ENCODE data around the gene PTPRN2.

Gene PTPRN2

DNA sequence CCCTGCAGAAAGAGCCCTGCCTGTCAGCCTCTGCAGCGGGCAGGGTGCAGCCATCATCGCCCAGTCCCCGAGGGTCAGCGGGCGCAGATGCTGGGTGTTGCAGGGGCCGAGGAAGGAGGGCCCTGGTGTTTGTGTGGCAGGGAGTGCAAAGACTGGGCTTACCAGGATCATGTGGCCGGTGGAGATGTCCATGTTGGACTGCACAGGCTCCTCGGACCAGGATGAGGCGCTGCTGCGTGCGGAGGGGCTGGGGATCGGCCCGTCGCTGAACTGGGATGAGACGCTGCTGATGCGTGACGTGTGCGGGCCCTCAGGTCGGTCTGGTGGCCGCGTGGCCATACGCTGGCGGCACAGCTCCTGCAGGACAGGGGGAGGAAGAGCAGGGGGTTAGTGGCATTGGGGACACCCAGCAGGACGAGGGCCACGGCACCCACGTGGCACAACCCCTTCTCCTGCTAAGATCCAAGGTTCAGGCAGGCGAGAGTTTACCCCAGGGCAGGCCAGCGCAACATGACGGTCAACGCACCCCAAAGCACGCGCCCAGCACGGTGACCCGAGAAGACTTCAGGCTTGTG is 931.3 kb downstream of the PTPRN2 start:
- DNase-seq (ENCODE audit: insufficient read length, low spot score) (no peak), FAIRE-seq (no peak)

- DNase-seq (ENCODE audit: insufficient read length, low spot score) (no peak), FAIRE-seq (no peak)
Observed at GRCh38 chr7:157654350-157654749, 933.3 kb downstream of the PTPRN2 start.

DNA sequence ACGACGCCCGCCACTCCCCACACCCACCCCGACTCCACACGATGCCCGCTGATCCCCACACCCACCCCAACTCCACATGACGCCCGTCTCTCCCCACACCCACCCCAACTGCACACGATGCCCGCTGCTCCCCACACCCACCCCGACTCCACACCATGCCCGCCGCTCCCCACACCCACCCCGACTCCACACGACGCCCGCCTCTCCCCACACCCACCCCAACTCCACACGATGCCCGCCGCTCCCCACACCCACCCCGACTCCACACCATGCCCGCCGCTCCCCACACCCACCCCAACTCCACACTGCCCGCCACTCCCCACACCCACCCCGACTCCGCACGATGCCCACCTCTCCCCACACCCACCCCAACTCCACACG is 933.8 kb downstream of the PTPRN2 start:
- DNase-seq (ENCODE audit: insufficient read length, low spot score): no peak

GRCh38 chr7:157652954-157653826 is 934.4 kb downstream of the PTPRN2 start:
- FAIRE-seq (no peak), DNase-seq (ENCODE audit: insufficient read length, low spot score) (no peak)

More for the DNA sequence above, 933.8 kb downstream of the PTPRN2 start:
- FAIRE-seq: no peak

- FAIRE-seq: no peak
- no peak for DNase-seq (ENCODE audit: insufficient read length, low spot score)
Observed at GRCh38 chr7:157652161-157652953, 935.3 kb downstream of the PTPRN2 start.

DNA sequence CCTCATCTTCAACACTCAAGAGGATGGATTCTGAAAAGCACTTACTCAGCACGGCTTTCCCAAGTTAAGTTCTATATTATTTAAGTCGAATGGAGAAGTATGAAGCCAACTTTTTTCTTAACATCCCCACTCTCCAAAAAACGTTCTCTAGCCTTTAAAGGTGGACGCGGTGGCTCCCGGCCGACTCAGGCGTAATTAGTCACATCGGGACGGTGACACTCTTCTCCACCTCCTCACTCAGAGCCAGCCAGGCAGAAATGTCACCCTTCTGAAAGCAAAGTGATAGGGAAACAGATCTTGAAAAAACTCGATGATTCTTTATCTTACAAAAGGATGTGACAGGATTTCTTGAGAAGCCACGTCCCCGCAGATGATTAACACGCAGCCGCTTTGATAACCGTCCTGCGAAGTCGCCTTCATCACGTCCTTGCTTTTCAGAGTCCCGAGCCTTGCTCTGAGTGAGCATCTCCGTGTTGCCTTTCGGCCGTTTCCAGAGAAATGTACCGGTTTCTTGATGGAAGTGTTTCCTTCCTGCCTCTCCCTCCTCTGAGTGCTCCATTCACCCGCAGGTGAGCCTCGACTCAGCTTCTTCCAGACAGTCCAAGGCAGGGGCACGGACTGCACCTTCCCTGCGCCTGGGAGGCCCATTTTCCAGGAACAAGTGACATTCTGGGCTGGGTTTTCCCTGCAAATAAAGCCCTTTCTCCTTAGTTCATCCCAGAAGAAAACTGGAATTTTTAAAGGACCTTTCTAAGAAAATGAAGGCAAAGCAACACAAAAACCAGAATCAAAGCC is 936.1 kb downstream of the PTPRN2 start:
- DNase-seq (ENCODE audit: insufficient read length, low spot score) (no peak), FAIRE-seq (no peak)

- no peak for FAIRE-seq
- DNase-seq (ENCODE audit: insufficient read length, low spot score): no peak
Observed at GRCh38 chr7:157650801-157651200, 936.8 kb downstream of the PTPRN2 start.

- DNase-seq (ENCODE audit: insufficient read length, low spot score): no peak
- FAIRE-seq: no peak
Observed at GRCh38 chr7:157650131-157650631, 937.4 kb downstream of the PTPRN2 start.

GRCh38 chr7:157646551-157646950 is 941.1 kb downstream of the PTPRN2 start:
- FAIRE-seq: no peak
- DNase-seq (ENCODE audit: insufficient read length, low spot score): no peak

- DNase-seq (ENCODE audit: insufficient read length, low spot score): no peak
- FAIRE-seq: no peak
Observed at GRCh38 chr7:157645539-157645938, 942.1 kb downstream of the PTPRN2 start.

DNA sequence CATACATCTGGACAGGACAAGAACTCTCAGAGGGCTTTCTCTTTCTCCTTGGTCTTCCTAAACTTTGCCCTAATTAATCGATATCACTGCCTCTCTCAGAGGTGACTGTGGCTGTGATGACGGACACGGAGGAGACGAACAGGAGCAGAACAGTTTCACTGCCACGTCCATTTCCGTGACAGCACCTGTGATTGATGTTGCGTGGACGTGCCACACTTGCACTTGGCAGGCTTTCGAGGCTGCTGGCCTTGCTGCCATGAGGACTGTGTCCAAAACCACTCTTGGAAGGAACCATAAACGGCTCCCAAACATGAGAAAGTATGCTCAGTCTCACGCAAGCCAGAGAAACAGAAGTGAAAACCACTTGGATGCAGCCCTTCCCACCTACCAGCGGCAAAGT is 942.7 kb downstream of the PTPRN2 start:
- DNase-seq (ENCODE audit: insufficient read length, low spot score) (no peak), FAIRE-seq (no peak)

- FAIRE-seq: no peak
- DNase-seq (ENCODE audit: insufficient read length, low spot score): no peak
Observed at GRCh38 chr7:157643525-157643970, 944.1 kb downstream of the PTPRN2 start.

- no peak for FAIRE-seq
- no peak for DNase-seq (ENCODE audit: insufficient read length, low spot score)
Observed at GRCh38 chr7:157641866-157642265, 945.8 kb downstream of the PTPRN2 start.

DNA sequence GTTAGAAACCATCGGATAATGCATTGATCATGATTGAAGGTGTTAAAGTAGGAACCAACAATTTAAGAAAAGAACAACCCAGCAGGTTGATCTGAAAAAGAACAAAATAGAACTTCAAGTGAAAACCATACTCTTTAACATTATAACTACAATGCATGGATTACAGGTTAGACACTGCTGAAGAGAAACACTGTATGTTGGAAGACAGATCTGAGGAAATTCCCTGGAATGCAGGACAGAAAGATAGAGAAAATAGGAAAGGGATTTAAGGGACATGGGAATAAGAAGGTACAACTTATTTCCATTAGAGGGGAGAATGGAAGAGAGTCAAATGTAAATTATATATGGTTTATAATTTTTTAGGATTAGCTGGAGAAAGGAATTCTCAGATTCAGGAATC is 947.5 kb downstream of the PTPRN2 start:
- DNase-seq (ENCODE audit: insufficient read length, low spot score) (no peak), FAIRE-seq (no peak)

- DNase-seq (ENCODE audit: insufficient read length, low spot score) (no peak), FAIRE-seq (no peak)
Observed at GRCh38 chr7:157638563-157638962, 949.1 kb downstream of the PTPRN2 start.

DNA sequence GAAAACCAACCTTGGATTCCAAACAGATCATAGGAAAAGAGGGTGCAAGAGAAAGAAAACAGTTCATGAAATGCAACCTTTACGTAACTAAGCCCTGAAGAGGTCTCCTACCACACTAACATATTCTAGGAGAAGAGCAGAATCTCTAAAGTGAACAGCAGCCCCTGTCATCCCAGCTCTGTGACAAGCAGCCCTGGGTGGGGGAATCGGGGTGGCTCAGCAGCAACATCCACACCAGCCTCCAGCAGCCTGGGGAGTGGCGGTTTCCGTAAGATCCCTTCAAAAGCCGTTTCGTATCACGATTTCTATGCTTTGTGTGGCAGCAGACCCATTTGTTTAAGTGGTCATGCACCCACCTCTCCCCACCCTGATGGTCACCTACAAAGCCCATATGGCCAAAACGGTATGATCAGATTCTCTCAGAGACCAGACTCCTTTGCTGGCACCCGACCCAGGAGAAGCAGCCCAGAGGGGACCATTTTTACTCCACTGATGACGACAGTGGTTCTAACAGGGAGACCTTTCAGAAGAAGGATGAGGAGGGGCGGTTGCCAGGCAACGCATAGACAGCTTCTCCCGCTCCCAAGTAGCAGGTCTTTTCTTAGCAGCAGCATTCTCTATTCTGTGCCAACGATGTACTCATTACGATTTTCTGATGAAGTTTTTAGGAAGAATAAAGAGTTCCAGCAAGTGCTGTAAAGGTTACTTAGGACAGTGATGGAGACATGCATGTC is 950.2 kb downstream of the PTPRN2 start:
- no peak for FAIRE-seq
- no peak for DNase-seq (ENCODE audit: insufficient read length, low spot score)

DNA sequence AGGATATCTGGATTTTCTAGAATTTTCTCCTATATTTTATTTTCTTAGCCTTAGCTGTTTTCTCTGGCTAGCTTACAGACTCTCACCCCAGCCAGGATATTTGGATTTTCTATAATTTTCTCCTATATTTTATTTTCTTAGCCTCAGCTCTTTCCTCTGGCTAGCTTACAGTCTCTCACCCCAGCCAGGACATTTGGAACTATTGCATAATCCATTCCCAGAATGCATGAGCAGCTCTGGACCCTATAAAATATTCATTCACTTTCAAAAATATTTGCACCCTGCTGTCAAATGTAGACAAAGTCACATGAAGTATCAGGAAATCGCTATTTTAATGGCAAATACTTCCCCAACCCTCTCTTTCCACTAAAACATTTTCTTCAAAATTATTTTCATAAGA is 952.0 kb downstream of the PTPRN2 start:
- no peak for FAIRE-seq
- no peak for DNase-seq (ENCODE audit: insufficient read length, low spot score)

GRCh38 chr7:157635148-157635500 is 952.5 kb downstream of the PTPRN2 start:
- FAIRE-seq: no peak
- no peak for DNase-seq (ENCODE audit: insufficient read length, low spot score)

DNA sequence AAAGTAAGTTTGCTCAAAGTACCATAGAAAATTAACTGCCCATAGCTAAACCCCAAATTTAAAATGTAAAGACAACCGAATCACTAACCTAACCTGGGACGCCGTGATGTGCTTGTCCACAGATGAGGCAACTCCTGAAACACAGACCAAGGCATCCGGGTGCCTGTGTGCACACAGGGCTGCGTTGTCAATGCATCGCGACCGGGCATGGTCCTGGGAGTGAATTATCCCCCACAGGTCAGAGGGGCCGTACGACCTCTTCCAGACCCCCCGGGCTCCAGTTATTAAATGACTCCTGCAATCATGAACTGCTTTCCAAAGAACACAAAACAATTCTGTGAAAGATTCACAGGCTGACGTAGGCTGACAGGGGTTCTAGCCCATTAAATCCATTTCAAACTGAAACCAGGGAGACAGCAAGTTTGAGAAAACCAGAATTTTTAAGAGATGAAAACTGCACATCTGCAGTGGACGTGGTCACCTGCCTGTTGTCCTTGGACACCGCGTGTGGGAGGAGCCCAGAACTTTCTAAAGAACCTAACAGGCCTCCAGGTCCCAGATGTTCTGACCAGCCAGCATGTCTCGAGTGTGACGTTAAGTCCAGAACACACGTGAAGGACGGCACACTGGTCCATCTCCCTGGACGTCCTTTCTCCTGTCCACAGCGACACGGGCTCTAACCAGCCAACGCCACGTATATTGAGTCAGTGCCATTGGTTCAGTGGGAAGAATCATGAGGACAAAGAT is 953.0 kb downstream of the PTPRN2 start:
- no peak for DNase-seq (ENCODE audit: insufficient read length, low spot score)
- no peak for FAIRE-seq
